GM12878 (cell line): ENCODE measurements around the gene NECTIN1. TPM values are rescaled to one million over a fixed set of nuclear protein-coding genes. Genes with fewer than 3 reads are reported as not detected.

Experiments
- ATAC-seq: fragments of 200-7000 bp; cut with Tn5 transposase; 3 replicates; pipeline ENCODE4 v1.9.1; 2020; ENCODE audit warnings: mild to moderate bottlenecking, moderate library complexity
- BruUV-seq: library from RNA; stranded (reverse); fragments of 400-500 nt; replicated peaks from 2 replicates; lab custom pipeline; 2021; lab: Mats Ljungman, UMichigan
- CTCF ChIA-PET: fragments of 300-600 bp; sonication (Branson Sonifier 250); formaldehyde crosslinking; extraction: SDS; loops from one replicate; lab custom pipeline; 2021; ENCODE audit warnings: inconsistent platforms; lab: Yijun Ruan, JAX
- POLR2A ChIA-PET: fragments of 350-600 bp; formaldehyde crosslinking; extraction: SDS; loops from one replicate; lab custom pipeline; 2021; ENCODE audit warnings: inconsistent platforms; lab: Charles Lee
- RAD21 ChIA-PET: fragments of 300-600 bp; sonication (Branson Sonifier 250); formaldehyde crosslinking; loops from one replicate; lab custom pipeline; 2023; ENCODE audit warnings: antibody characterized with exemption; ENCODE audit not compliant: unreplicated experiment; lab: Charles Lee
- SMC1A ChIA-PET: fragments of 300-600 bp; sonication (Branson Sonifier 250); formaldehyde crosslinking; loops from one replicate; lab custom pipeline; 2023; ENCODE audit not compliant: unreplicated experiment, uncharacterized antibody; lab: Charles Lee
- DNase-seq: peaks from one replicate; pipeline ENCODE4 v3.0.0-alpha.2; 2011; ENCODE audit warnings: low read depth, low spot score
- FAIRE-seq: peaks from 3 replicates; lab custom pipeline; 2011; peaks lifted over from hg19 to GRCh38; lab: Jason Lieb, UNC
- H2AFZ ChIP-seq: 2 replicates; pipeline ENCODE4 v1.6.0; 2011; ENCODE audit warnings: low read depth, low read length, control low read depth; ENCODE audit not compliant: control insufficient read depth
- H3K27ac ChIP-seq: 2 replicates; pipeline ENCODE4 v1.5.1; 2011; ENCODE audit warnings: control low read depth; ENCODE audit not compliant: control insufficient read depth, insufficient read depth
- H3K27me3 ChIP-seq, 2 experiments: replicated peaks in 1 of 2; 2 replicates each; pipeline versions ENCODE4 v1.6.0 to v1.6.1; 2011; ENCODE audit warnings: low read length in 1 of 2; ENCODE audit not compliant: control insufficient read depth in 2 of 2, insufficient read depth in 2 of 2
- H3K36me3 ChIP-seq, 2 experiments: 2 replicates each; pipeline ENCODE4 v1.5.1; 2011; ENCODE audit warnings: low read length in 1 of 2; ENCODE audit not compliant: control insufficient read depth in 2 of 2, insufficient read depth in 2 of 2
- H3K4me1 ChIP-seq: 2 replicates; pipeline ENCODE4 v1.6.1; 2011; ENCODE audit warnings: mild to moderate bottlenecking, low read length, moderate library complexity, mixed read lengths; ENCODE audit not compliant: control insufficient read depth, insufficient read depth
- H3K4me2 ChIP-seq: 2 replicates; pipeline ENCODE4 v1.6.0; 2011; ENCODE audit warnings: control low read depth; ENCODE audit not compliant: control insufficient read depth, insufficient read depth
- H3K4me3 ChIP-seq: fragments of 200-600 bp; sonication (generic); 2 replicates; pipeline ENCODE4 v1.5.1; 2016
- H3K79me2 ChIP-seq: 2 replicates; pipeline ENCODE4 v1.6.0; 2011; ENCODE audit warnings: low read length; ENCODE audit not compliant: control insufficient read depth, insufficient read depth
- H3K9ac ChIP-seq: 2 replicates; pipeline ENCODE4 v1.8.0; 2011; ENCODE audit warnings: low read length, control low read depth, mixed read lengths; ENCODE audit not compliant: control insufficient read depth, insufficient read depth
- H3K9me3 ChIP-seq: replicated peaks from 3 replicates; pipeline ENCODE4 v1.5.1; 2011; ENCODE audit warnings: mild to moderate bottlenecking, low read length; ENCODE audit not compliant: control insufficient read depth, insufficient read depth
- H4K20me1 ChIP-seq: 2 replicates; pipeline ENCODE4 v1.6.0; 2011; ENCODE audit not compliant: control insufficient read depth, insufficient read depth
- ETV6 ChIP-seq, 2 experiments: fragments of 450-650 bp in 1 of 2; IDR thresholded peaks in 1 of 2; conservative IDR thresholded peaks in 1 of 2; 2 replicates each; pipeline ENCODE4 v1.6.1; 2014; ENCODE audit warnings: antibody characterized with exemption in 1 of 2, borderline replicate concordance in 1 of 2, low read depth in 1 of 2, mild to moderate bottlenecking in 1 of 2, moderate library complexity in 1 of 2
- FOXM1 ChIP-seq: IDR thresholded peaks from 2 replicates; pipeline ENCODE4 v1.6.1; 2012; ENCODE audit warnings: low read depth, mild to moderate bottlenecking, inconsistent platforms, low read length, moderate library complexity
- MAX ChIP-seq: IDR thresholded peaks from 2 replicates; pipeline ENCODE4 v1.6.1; 2012; ENCODE audit warnings: low read depth, low read length, improper control_type of control experiment
- MTA2 ChIP-seq: fragments of 450-650 bp; IDR thresholded peaks from 2 replicates; pipeline ENCODE4 v1.6.1; 2016; ENCODE audit warnings: low read depth, mild to moderate bottlenecking, moderate library complexity
- MXI1 ChIP-seq: fragments of 150-350 bp; IDR thresholded peaks from 2 replicates; pipeline ENCODE4 v1.6.1; 2011; ENCODE audit warnings: low read depth, mild to moderate bottlenecking, inconsistent platforms, low read length, improper control_type of control experiment
- NKRF ChIP-seq: fragments of 450-650 bp; conservative IDR thresholded peaks from 2 replicates; pipeline ENCODE4 v1.6.1; 2017; ENCODE audit warnings: mild to moderate bottlenecking, moderate library complexity
- PAX5 ChIP-seq: IDR thresholded peaks from 2 replicates; pipeline ENCODE4 v1.6.1; 2011; ENCODE audit warnings: low read depth, low read length, borderline replicate concordance
- PBX3 ChIP-seq: IDR thresholded peaks from 2 replicates; pipeline ENCODE4 v1.6.1; 2011; ENCODE audit warnings: mild to moderate bottlenecking, low read depth, low read length, moderate library complexity; ENCODE audit not compliant: insufficient replicate concordance
- RAD51 ChIP-seq: fragments of 450-650 bp; IDR thresholded peaks from 2 replicates; pipeline ENCODE4 v1.6.1; 2016; ENCODE audit warnings: moderate library complexity, mild to moderate bottlenecking, inconsistent platforms
- RFX5 ChIP-seq: IDR thresholded peaks from 2 replicates; pipeline ENCODE4 v1.6.1; 2011; ENCODE audit warnings: low read depth, low read length, improper control_type of control experiment
- SIX5 ChIP-seq: IDR thresholded peaks from 2 replicates; pipeline ENCODE4 v1.6.1; 2011; ENCODE audit warnings: mild to moderate bottlenecking, low read depth, low read length, moderate library complexity; ENCODE audit not compliant: severe bottlenecking
- SMAD5 ChIP-seq: IDR thresholded peaks from 2 replicates; pipeline ENCODE4 v1.6.1; 2016; ENCODE audit warnings: antibody characterized with exemption, low read depth
- SMC3 ChIP-seq: IDR thresholded peaks from 2 replicates; pipeline ENCODE4 v1.6.1; 2011; ENCODE audit warnings: low read length, improper control_type of control experiment, borderline replicate concordance
- WRNIP1 ChIP-seq: IDR thresholded peaks from 2 replicates; pipeline ENCODE4 v1.6.1; 2011; ENCODE audit warnings: low read depth, low read length, improper control_type of control experiment, borderline replicate concordance
- ZSCAN29 ChIP-seq: fragments of 450-650 bp; IDR thresholded peaks from 2 replicates; pipeline ENCODE4 v1.6.1; 2017; ENCODE audit warnings: mild to moderate bottlenecking, moderate library complexity
- WGBS: methylation state at CpG from one replicate; pipeline ENCODE4 v1.1.6; 2016; ENCODE audit warnings: low lambda C conversion rate; ENCODE audit not compliant: insufficient replicate concordance, insufficient coverage; ENCODE audit errors: missing lambda C conversion rate; 5-methylcytosine and 5-hydroxymethylcytosine counted together
- in situ Hi-C: fragments of 300-500 bp; cut with MboI; formaldehyde crosslinking; loops from 9 replicates; pipeline ENCODE4 v1.14.3; 2018; ENCODE audit warnings: mixed read lengths
- intact Hi-C: fragments of 100-400 bp; cut with micrococcal nuclease; formaldehyde crosslinking; loops from one replicate; pipeline ENCODE4 v1.14.2; 2022; ENCODE audit not compliant: unreplicated experiment
- polyA plus RNA-seq, 11 experiments: library from polyadenylated mRNA; depleted of rRNA in 4 of 11; unstranded in 6 of 11; stranded (reverse) in 5 of 11; fragments of >200 nt; fragmentation: Nextera tagmentation in 4 of 11; fragmentation: Illumina TruSeq in 1 of 11; extraction: Ambion mirVana in 4 of 11; extraction: Trizol in 1 of 11; gene quantifications; 1 replicate in 1 of 11; 2 replicates in 10 of 11; pipeline versions ENCODE4 v1.2.1 to v1.2.3, GENCODE V29; 2011 to 2016; ENCODE audit warnings: inconsistent platforms in 2 of 11, missing spikeins in 2 of 11, low read depth in 1 of 11
- total RNA-seq, 4 experiments: library from RNA; depleted of rRNA in 3 of 4; stranded (reverse); fragments of >200 nt in 3 of 4; fragmentation: Illumina TruSeq in 1 of 4; extraction: Trizol in 1 of 4; gene quantifications; 2 replicates each; pipeline versions ENCODE4 v1.2.1 to v1.2.3, GENCODE V29; 2013 to 2021

Gene NECTIN1
- total and polyA plus RNA-seq, 10 of the 15 experiments (the other 5 are each of a cell fraction or from before 2014, with no cell fraction given): 0.97 to 9.2 (median 2.3) TPM

DNA sequence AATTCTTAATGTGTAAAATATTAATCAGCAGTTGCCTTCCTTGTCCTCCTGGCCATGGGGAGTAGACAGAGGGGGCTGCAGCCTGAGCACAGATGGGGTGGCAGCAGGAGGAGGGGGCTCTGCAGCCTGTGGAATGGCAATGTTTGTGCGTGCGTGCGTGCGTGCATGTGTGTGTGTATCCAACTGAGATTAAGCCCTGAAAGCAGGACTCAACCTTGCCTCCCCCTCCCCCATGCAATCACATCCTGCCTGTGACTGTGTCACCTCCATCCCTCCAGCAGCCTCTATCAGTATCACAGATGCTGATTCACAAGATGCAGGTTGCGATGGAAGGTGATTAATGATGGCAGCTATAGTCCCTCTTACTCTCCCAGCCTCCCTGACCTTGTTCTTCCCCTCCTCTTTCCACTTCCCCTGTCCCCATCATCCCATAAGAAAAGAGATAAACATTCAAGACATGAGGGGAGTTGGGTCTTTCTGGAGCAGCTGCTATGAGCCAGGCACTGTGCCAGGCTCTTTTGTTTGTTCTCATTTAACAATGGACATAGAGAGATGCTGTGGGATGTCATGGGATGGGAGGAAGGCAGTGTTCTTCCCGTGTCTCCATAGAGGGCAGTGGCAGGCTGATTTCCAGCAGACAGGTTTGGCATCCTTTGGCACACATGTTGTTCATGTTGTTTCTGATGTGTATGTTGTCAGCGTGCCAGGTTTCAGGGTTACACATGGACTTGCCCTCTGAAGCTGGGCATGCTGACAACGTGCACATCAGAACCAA is 43.8 kb upstream of the NECTIN1 start:
- Histone ChIP-seq H3K36me3 (no peaks in the 10 kb centered on the region; a peak in 1 of 4 replicates), H3K9me3 (no peaks in the 10 kb centered on the region; the same call in 2 of the 3 replicates)
- TF ChIP-seq MXI1 (no peak), PBX3 (no peak), ZSCAN29 (no peak), SMC3 (no peak), WRNIP1 (no peak), MTA2 (no peak), ETV6 (conservative IDR thresholded peaks at IDR 0.05 in 1 of 2, IDR thresholded peaks at IDR 0.05 in 1 of 2; ENCODE audit: borderline replicate concordance in 1 of 2, low read depth in 1 of 2) (no peak), SMAD5 (no peak), SIX5 (no peak), RAD51 (no peak), FOXM1 (no peak), MAX (no peak), PAX5 (no peak), NKRF (no peak), RFX5 (no peak)
- TF ChIP-seq, all 136 proteins: peak for 0
- H3K4me3 ChIP-seq: no peak overlapping the region
- H3K9ac ChIP-seq: no peak overlapping the region
- FAIRE-seq (no peak), DNase-seq (no peak), ATAC-seq (no peak)
- ChIA-PET POLR2A (no interaction called here), RAD21 (no interaction called here), SMC1A (no interaction called here), CTCF (interaction anchor here (1.1 to 2.9 kb wide), 2 partner anchors 13 to 99 kb away, joined by 3 to 9 read pairs; no protein-coding TSS in a partner anchor)
- no TSS peak for BruUV-seq
- no peaks in the 10 kb centered on the region for H3K79me2 ChIP-seq
- 49% methylated on average over 8 of the region's 8 CpGs for WGBS
- H3K27me3 ChIP-seq: no peaks in the 10 kb centered on the region
- intact Hi-C loops (no loop called here), in situ Hi-C loops (no loop called here)
- H3K4me1 ChIP-seq: no peaks in the 10 kb centered on the region
- no peak overlapping the region for H2AFZ ChIP-seq
- H3K27ac ChIP-seq: no peak overlapping the region
- 0 out of 2 replicates have a peak, but pooled peaks cover 4% of the 10 kb centered on the region for H4K20me1 ChIP-seq
- no peak overlapping the region for H3K4me2 ChIP-seq
